Stomach (tissue), 4 donors: ENCODE data around the gene TALDO1.

ENCODE experiments used
- EP300 ChIP-seq: sonication (generic); formaldehyde crosslinking; IDR thresholded peaks from one replicate; pipeline ENCODE4 v1.6.1; 2017; ENCODE audit warnings: antibody characterized with exemption
- POLR2A ChIP-seq, 4 donors: fragments of 450-650 bp; IDR thresholded peaks; one replicate each; pipeline ENCODE4 v1.6.1; 2016; ENCODE audit warnings: antibody characterized with exemption in 4 of 4, control low read depth in 2 of 4, mild to moderate bottlenecking in 1 of 4, moderate library complexity in 1 of 4
- POLR2AphosphoS5 ChIP-seq, 3 donors: sonication (generic); formaldehyde crosslinking; IDR thresholded peaks; one replicate each; pipeline ENCODE4 v1.6.1; 2016; ENCODE audit warnings: antibody characterized with exemption in 3 of 3
- TF ChIP-seq, protein P1 (sequence below), 7 experiments: fragments of 450-650 bp in 4 of 7; fragments of 200-600 bp in 3 of 7; sonication (generic) in 3 of 7; IDR thresholded peaks; one replicate each; pipeline ENCODE4 v1.5.1; 2016 to 2019; ENCODE audit warnings: antibody characterized with exemption in 7 of 7, control low read depth in 2 of 7, mild to moderate bottlenecking in 1 of 7

DNA sequence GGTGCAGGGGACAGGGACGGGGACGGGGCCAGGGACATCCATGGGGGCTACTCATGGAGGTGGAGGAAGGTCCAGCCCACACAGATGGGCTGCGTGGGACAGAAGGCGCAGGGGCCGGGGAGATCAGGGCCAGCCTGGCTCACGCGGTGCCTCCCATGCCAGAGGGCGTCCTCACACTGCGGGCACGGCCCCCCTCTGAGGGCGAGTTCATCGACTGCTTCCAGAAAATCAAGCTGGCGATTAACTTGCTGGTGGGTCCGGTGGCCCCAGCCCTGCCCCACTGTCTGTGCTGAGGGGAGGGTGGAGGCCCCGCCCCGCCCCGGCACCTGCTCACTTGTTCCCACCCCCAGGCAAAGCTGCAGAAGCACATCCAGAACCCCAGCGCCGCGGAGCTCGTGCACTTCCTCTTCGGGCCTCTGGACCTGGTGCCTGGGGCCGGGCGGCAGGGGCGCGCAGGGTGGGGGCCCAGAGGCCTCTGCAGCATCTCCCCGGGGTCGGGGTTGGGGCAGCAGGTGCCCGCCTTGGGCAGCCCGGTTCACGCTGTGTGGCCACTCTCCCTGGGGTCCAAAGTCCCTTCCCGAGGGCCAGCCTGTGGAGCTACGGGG, 25.4 kb upstream of the TALDO1 start:
- TF ChIP-seq POLR2A (IDR thresholded peaks at IDR 0.05) (no peak), POLR2AphosphoS5 (IDR thresholded peaks at IDR 0.05) (no peak), EP300 (no peak)
- TF ChIP-seq, protein P1, sequence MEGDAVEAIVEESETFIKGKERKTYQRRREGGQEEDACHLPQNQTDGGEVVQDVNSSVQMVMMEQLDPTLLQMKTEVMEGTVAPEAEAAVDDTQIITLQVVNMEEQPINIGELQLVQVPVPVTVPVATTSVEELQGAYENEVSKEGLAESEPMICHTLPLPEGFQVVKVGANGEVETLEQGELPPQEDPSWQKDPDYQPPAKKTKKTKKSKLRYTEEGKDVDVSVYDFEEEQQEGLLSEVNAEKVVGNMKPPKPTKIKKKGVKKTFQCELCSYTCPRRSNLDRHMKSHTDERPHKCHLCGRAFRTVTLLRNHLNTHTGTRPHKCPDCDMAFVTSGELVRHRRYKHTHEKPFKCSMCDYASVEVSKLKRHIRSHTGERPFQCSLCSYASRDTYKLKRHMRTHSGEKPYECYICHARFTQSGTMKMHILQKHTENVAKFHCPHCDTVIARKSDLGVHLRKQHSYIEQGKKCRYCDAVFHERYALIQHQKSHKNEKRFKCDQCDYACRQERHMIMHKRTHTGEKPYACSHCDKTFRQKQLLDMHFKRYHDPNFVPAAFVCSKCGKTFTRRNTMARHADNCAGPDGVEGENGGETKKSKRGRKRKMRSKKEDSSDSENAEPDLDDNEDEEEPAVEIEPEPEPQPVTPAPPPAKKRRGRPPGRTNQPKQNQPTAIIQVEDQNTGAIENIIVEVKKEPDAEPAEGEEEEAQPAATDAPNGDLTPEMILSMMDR (IDR thresholded peaks at IDR 0.05): no peak
